AG08395 (cell line): ENCODE results near the gene GGT7.
"Not testable (repeated sequence)": the region's sequence is repeated elsewhere in the genome, so short reads cannot be mapped to it uniquely, and the experiment has no call there.

Experiments
- DNase-seq: peaks from one replicate; pipeline ENCODE4 v3.0.0; 2012; ENCODE audit warnings: mixed read lengths, low spot score

GGT7 gene

GRCh38 chr20:34842143-34842542 lies 30.5 kb downstream of the GGT7 start:
- DNase-seq, result no peak

- peak; percentile 43 for DNase-seq
These were observed 38.2 kb downstream of the GGT7 start for GRCh38 chr20:34834459-34834893.

GRCh38 chr20:34831936-34832335 lies 40.7 kb downstream of the GGT7 start:
- DNase-seq, result no peak

GRCh38 chr20:34829191-34829590 lies 43.5 kb downstream of the GGT7 start:
- DNase-seq, result no peak

GRCh38 chr20:34825530-34826362 lies 46.9 kb downstream of the GGT7 start, which contains the start of gene NCOA6:
NCOA6 (minus strand) TSS chr20:34825651; CDS start chr20:34782355, 43,296 bp downstream.
- DNase-seq, result peak; percentile 94

- peak; percentile 62 for DNase-seq
These were observed 47.7 kb downstream of the GGT7 start for GRCh38 chr20:34824806-34825529.

- peak; percentile 61 for DNase-seq
These were observed 48.2 kb downstream of the GGT7 start for GRCh38 chr20:34824452-34824805.

GRCh38 chr20:34824026-34824425 lies 48.6 kb downstream of the GGT7 start:
- no peak for DNase-seq

- no peak for DNase-seq
These were observed 51.7 kb downstream of the GGT7 start for GRCh38 chr20:34820805-34821578.

- DNase-seq, result no peak
These were observed 54.9 kb downstream of the GGT7 start for GRCh38 chr20:34817801-34818200.

- DNase-seq, result no peak
These were observed 55.6 kb downstream of the GGT7 start for GRCh38 chr20:34817072-34817471.

GRCh38 chr20:34815636-34816035 lies 57.0 kb downstream of the GGT7 start:
- DNase-seq, result peak; percentile 34

GRCh38 chr20:34808583-34808982 lies 64.1 kb downstream of the GGT7 start:
- DNase-seq, result no peak

GRCh38 chr20:34807944-34808465 lies 64.7 kb downstream of the GGT7 start:
- DNase-seq, result not testable (repeated sequence)

GRCh38 chr20:34806255-34806654 lies 66.4 kb downstream of the GGT7 start:
- no peak for DNase-seq

GRCh38 chr20:34798871-34799270 lies 73.8 kb downstream of the GGT7 start:
- no peak for DNase-seq

- no peak for DNase-seq
These were observed 74.3 kb downstream of the GGT7 start for GRCh38 chr20:34798328-34798727.

- DNase-seq, result no peak
These were observed 75.4 kb downstream of the GGT7 start for GRCh38 chr20:34797012-34797995.
